Fibroblast of lung (primary cell): ENCODE data around the gene ABHD6.

Source experiments
- CTCF ChIP-seq, 2 donors: IDR thresholded peaks in 1 of 2; conservative IDR thresholded peaks in 1 of 2; 1 replicate in 1 of 2; 2 replicates in 1 of 2; pipeline ENCODE4 v1.5.1; 2011 to 2012; ENCODE audit warnings: low read length in 2 of 2, control low read depth in 1 of 2, inconsistent platforms in 1 of 2, low read depth in 1 of 2, mild to moderate bottlenecking in 1 of 2
- EZH2 ChIP-seq: IDR thresholded peaks from 2 replicates; pipeline ENCODE4 v1.5.1; 2012; ENCODE audit warnings: low read length, control low read depth, mild to moderate bottlenecking; ENCODE audit errors: missing control alignments

GRCh38 chr3:58242340-58242739, 4.7 kb downstream of the ABHD6 start:
- TF ChIP-seq EZH2 (no peak), CTCF (conservative IDR thresholded peaks at IDR 0.05 in 1 of 2, IDR thresholded peaks at IDR 0.05 in 1 of 2; ENCODE audit: low read depth in 1 of 2, low read length in 2 of 2) (no peak)
